Measurements from ENCODE around the gene JAKMIP2. TPM values are rescaled to one million over a fixed set of nuclear protein-coding genes. Genes with fewer than 3 reads are reported as not detected.

JAKMIP2 gene
- polyA plus RNA-seq, 1 of the 3 experiments (the other 2 are of a cell fraction): 2.1 TPM

GRCh38 chr5:147791181-147791580 is 8.7 kb upstream of the JAKMIP2 start:
- Histone ChIP-seq H2AFZ (ENCODE audit: low read depth) (no peak overlapping the region), H3K79me2 (ENCODE audit: insufficient read depth) (no peaks in the 10 kb centered on the region), H3K4me2 (no peak overlapping the region), H3K9me3 (no peaks in the 10 kb centered on the region), H3F3A (replicated peaks; ENCODE audit: insufficient read depth) (no peaks in the 10 kb centered on the region), H3K9me2 (no peaks in the 10 kb centered on the region), H3K27me3 (ENCODE audit: insufficient read depth) (no peaks in the 10 kb centered on the region), H3K4me3 (ENCODE audit: low read depth in 2 of 2, low read length in 1 of 2) (no peak overlapping the region), H3K4me1 (ENCODE audit: control insufficient read depth in 1 of 2, insufficient read depth in 2 of 2, low read depth in 1 of 2, low read length in 1 of 2) (no peaks in the 10 kb centered on the region), H3K9ac (no peak overlapping the region), H3K36me3 (replicated peaks in 1 of 2; ENCODE audit: control insufficient read depth in 1 of 2, insufficient read depth in 2 of 2, low read length in 1 of 2) (no peaks in the 10 kb centered on the region), H4K20me1 (ENCODE audit: insufficient read depth) (no peaks in the 10 kb centered on the region), H3K27ac (ENCODE audit: low read depth in 2 of 2, low read length in 1 of 2) (no peak overlapping the region)
- 72% methylated on average over 6 of the region's 6 CpGs for WGBS (ENCODE audit: low lambda C conversion rate)
- POLR2A ChIA-PET: no interaction called here
- DNase-seq: no peak
- no peak for TF ChIP-seq JUND (IDR thresholded peaks at IDR 0.05)
- TF ChIP-seq RXRA (IDR thresholded peaks at IDR 0.05; ENCODE audit: borderline replicate concordance, low read depth): no peak
- no peak for TF ChIP-seq MEF2A (IDR thresholded peaks at IDR 0.05; ENCODE audit: borderline replicate concordance, low read depth)
- CTCF ChIA-PET: interaction anchor here (1.2 to 1.4 kb wide), 2 partner anchors 9 to 163 kb away, joined by 3 to 4 read pairs; partner anchors contain the start of gene JAKMIP2

GRCh38 chr5:147789820-147790219 is 7.3 kb upstream of the JAKMIP2 start:
- Histone ChIP-seq H3K79me2 (ENCODE audit: insufficient read depth) (no peaks in the 10 kb centered on the region), H3K27me3 (ENCODE audit: insufficient read depth) (no peaks in the 10 kb centered on the region), H3K9me2 (no peaks in the 10 kb centered on the region), H3K4me2 (no peak overlapping the region), H3K4me3 (ENCODE audit: low read depth in 2 of 2, low read length in 1 of 2) (no peak overlapping the region), H2AFZ (ENCODE audit: low read depth) (no peak overlapping the region), H3K27ac (ENCODE audit: low read depth in 2 of 2, low read length in 1 of 2) (no peak overlapping the region), H3K36me3 (replicated peaks in 1 of 2; ENCODE audit: control insufficient read depth in 1 of 2, insufficient read depth in 2 of 2, low read length in 1 of 2) (no peaks in the 10 kb centered on the region), H3K9ac (no peak overlapping the region), H3K9me3 (no peaks in the 10 kb centered on the region), H3K4me1 (ENCODE audit: control insufficient read depth in 1 of 2, insufficient read depth in 2 of 2, low read depth in 1 of 2, low read length in 1 of 2) (no peaks in the 10 kb centered on the region), H3F3A (replicated peaks; ENCODE audit: insufficient read depth) (no peaks in the 10 kb centered on the region), H4K20me1 (ENCODE audit: insufficient read depth) (no peaks in the 10 kb centered on the region)
- 43% methylated on average over 2 of the region's 2 CpGs for WGBS (ENCODE audit: low lambda C conversion rate)
- DNase-seq: no peak
- POLR2A ChIA-PET: no interaction called here
- no peak for TF ChIP-seq SMC3 (IDR thresholded peaks at IDR 0.05; ENCODE audit: low read depth, low read length)
- TF ChIP-seq POLR2AphosphoS5 (IDR thresholded peaks at IDR 0.05; ENCODE audit: low read depth, low read length): no peak
- no peak for TF ChIP-seq RFX5 (IDR thresholded peaks at IDR 0.05; ENCODE audit: low read length)
- no peak for TF ChIP-seq USF1 (IDR thresholded peaks at IDR 0.05; ENCODE audit: borderline replicate concordance, low read depth)
- no peak for TF ChIP-seq GABPA (IDR thresholded peaks at IDR 0.05; ENCODE audit: low read depth)
- no peak for TF ChIP-seq EZH2phosphoT487 (IDR thresholded peaks at IDR 0.05; ENCODE audit: borderline replicate concordance, low read depth)
- TF ChIP-seq YY1 (IDR thresholded peaks at IDR 0.05; ENCODE audit: low read depth): no peak
- no peak for TF ChIP-seq USF2 (IDR thresholded peaks at IDR 0.05; ENCODE audit: borderline replicate concordance, low read depth, low read length)
- TF ChIP-seq SIN3A (IDR thresholded peaks at IDR 0.05; ENCODE audit: borderline replicate concordance, low read depth, low read length): no peak
- no peak for TF ChIP-seq CTCF (IDR thresholded peaks at IDR 0.05)
- TF ChIP-seq FOXJ3 (CRISPR knock-in tag; IDR thresholded peaks at IDR 0.05): no peak
- no peak for TF ChIP-seq RAD21 (IDR thresholded peaks at IDR 0.05; ENCODE audit: low read length)
- no peak for TF ChIP-seq RCOR1 (IDR thresholded peaks at IDR 0.05; ENCODE audit: low read length)
- TF ChIP-seq IRF3 (IDR thresholded peaks at IDR 0.05; ENCODE audit: low read depth, low read length): no peak
- CTCF ChIA-PET: interaction anchor here (3.2 kb wide), 1 partner anchor 33 kb away, joined by 13 read pairs; no protein-coding TSS in a partner anchor
